GM06990 (cell line): ENCODE data around the gene BABAM2.

Experiments
- DNase-seq: peaks from one replicate; pipeline ENCODE4 v3.0.0-alpha.2; 2011; ENCODE audit not compliant: insufficient read length; ENCODE audit errors: extremely low read depth
- H3K27me3 ChIP-seq: replicated peaks from 2 replicates; pipeline ENCODE4 v1.6.0; 2011; ENCODE audit warnings: low read length; ENCODE audit not compliant: control insufficient read depth, insufficient read depth
- H3K36me3 ChIP-seq: 2 replicates; pipeline ENCODE4 v1.5.1; 2011; ENCODE audit warnings: low read length; ENCODE audit not compliant: control insufficient read depth, insufficient read depth
- H3K4me3 ChIP-seq: replicated peaks from 2 replicates; pipeline ENCODE4 v1.5.1; 2011; ENCODE audit warnings: low read depth, mild to moderate bottlenecking, control low read depth, low read length
- CTCF ChIP-seq: IDR thresholded peaks from 2 replicates; pipeline ENCODE4 v1.5.1; 2011; ENCODE audit warnings: low read length, control low read depth, mild to moderate bottlenecking, inconsistent platforms; ENCODE audit not compliant: insufficient read depth, poor library complexity, severe bottlenecking

The BABAM2 gene

DNA sequence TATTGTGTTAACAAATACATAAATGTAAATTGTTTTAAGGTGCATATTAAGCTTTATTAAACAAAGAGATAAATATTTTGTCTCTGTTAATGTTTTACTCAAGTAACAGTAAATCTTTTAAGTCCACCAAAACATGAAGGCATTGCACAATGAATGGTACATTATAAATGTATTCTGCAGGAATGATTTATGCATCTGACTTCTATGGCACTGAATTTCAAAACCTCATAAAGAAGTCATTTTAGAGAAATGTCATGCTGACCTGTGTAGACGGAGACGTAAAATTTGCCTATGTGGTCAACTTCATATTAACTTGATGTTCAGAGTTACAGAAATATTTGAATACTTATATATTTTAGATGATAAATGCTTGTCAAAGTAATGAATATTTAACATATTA lies 194.7 kb downstream of the BABAM2 start:
- no peak for DNase-seq
- no peaks in the 10 kb centered on the region for H3K27me3 ChIP-seq
- H3K4me3 ChIP-seq: no peak overlapping the region
- no peaks in the 10 kb centered on the region for H3K36me3 ChIP-seq
- no peak for TF ChIP-seq CTCF

DNA sequence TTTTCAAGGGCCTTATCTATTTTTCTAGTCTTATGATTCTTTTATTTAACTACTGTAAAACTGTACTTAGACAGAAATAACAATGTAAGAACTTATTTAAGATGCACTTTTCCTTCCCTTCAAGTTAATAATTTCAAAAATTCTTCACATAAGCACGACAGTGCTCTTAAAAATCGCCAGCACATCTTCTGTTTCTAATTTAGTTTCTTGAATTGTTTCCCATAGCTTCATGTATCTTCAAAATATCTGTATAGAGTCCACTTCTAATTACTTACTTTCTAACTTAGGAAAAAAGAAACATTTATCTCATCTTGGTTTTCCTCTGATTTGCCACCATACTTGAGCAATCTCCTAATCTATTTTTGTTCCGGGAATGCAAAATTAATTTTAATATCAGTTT lies 196.1 kb downstream of the BABAM2 start:
- TF ChIP-seq CTCF: no peak
- H3K27me3 ChIP-seq: no peaks in the 10 kb centered on the region
- no peak for DNase-seq
- no peaks in the 10 kb centered on the region for H3K36me3 ChIP-seq
- no peak overlapping the region for H3K4me3 ChIP-seq

DNA sequence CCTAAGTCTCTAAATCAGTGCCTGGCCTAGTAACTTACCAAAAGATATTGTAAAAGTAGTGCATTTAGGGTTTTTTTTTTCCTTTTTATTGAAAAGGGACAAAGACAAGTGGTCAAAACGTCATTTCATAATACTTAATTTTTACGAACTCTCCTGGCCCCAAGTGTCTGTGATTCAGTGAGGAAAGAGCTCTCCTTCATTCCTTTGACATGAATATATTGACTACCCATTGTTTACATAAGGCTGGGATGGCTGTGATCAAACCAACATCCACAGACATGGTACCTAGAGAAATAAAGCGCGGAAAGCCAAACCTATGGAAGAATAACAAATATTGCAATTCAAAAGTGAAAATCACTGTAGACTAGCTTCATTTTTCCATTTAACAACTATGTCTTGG lies 198.4 kb downstream of the BABAM2 start:
- TF ChIP-seq CTCF: no peak
- H3K4me3 ChIP-seq: no peak overlapping the region
- no peaks in the 10 kb centered on the region for H3K27me3 ChIP-seq
- DNase-seq: no peak
- H3K36me3 ChIP-seq: no peaks in the 10 kb centered on the region

DNA sequence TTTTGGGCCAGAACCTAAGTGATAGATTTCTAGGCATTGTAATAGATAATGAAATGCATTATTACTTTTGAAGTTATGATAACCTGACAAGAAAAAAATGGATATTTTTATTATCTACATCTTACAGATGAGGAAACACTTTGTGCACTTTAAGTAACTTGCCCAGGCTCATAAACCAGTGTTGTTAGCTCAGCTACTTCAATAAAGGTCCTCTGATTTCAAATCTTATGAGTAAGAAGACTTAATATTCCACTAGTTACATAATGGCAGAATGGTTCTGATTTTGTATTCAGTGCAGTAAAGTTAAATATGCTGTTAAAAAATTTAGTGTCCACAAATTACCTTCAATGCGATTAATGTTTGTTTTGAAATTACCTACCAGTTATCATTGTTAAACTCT lies 199.0 kb downstream of the BABAM2 start:
- TF ChIP-seq CTCF: no peak
- DNase-seq: no peak
- H3K36me3 ChIP-seq: no peaks in the 10 kb centered on the region
- H3K27me3 ChIP-seq: no peaks in the 10 kb centered on the region
- H3K4me3 ChIP-seq: no peak overlapping the region

- Histone ChIP-seq H3K4me3 (no peak overlapping the region), H3K27me3 (no peaks in the 10 kb centered on the region), H3K36me3 (no peaks in the 10 kb centered on the region)
- no peak for TF ChIP-seq CTCF
- DNase-seq: no peak
Measured at GRCh38 chr2:28093308-28093707, 202.8 kb downstream of the BABAM2 start.

DNA sequence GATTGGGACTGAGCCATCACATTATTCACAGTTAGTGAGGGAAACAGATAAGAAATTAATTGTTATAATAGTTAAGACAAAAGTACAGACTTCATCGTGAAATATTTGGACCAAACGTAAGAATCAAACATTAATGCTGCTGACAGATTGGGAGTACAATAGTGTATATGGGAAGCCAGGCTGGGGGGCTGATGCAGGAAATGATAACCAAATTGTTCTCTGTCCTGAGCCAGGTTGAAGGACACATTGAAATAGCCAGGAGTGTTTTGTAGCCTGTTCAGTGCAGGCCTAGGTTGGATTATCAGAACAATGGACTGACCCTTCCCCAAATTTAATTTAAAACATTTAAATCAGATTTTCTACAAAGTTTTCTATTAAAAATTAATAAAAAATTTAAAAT lies 203.2 kb downstream of the BABAM2 start:
- DNase-seq: no peak
- Histone ChIP-seq H3K4me3 (no peak overlapping the region), H3K36me3 (no peaks in the 10 kb centered on the region), H3K27me3 (no peaks in the 10 kb centered on the region)
- no peak for TF ChIP-seq CTCF
